T-helper 9 cell (primary cell): ENCODE data around the gene CHMP2A.
"Not testable (repeated sequence)": the region's sequence is repeated elsewhere in the genome, so short reads cannot be mapped to it uniquely, and the experiment has no call there.

Source experiments
- DNase-seq: peaks from one replicate; pipeline ENCODE4 v3.0.0-alpha.2; 2020

The CHMP2A gene

GRCh38 chr19:58510084-58510862 is 44.6 kb downstream of the CHMP2A start:
- no peak for DNase-seq

GRCh38 chr19:58509731-58510083 is 45.2 kb downstream of the CHMP2A start:
- DNase-seq: no peak

- not testable (repeated sequence) for DNase-seq
Measured at GRCh38 chr19:58507602-58508223, 47.2 kb downstream of the CHMP2A start.
